MM.1S (cell line): ENCODE data around the gene GPNMB.

ENCODE experiments used
- DNase-seq: peaks from one replicate; pipeline ENCODE4 v3.0.0-alpha.2; 2015
- H2AFZ ChIP-seq: fragments of 300-600 bp; sonication (generic); 2 replicates; pipeline ENCODE4 v1.6.0; 2016; ENCODE audit warnings: antibody characterized with exemption, low read length
- H3F3A ChIP-seq: fragments of 300-600 bp; sonication (generic); 2 replicates; pipeline ENCODE4 v1.6.1; 2016; ENCODE audit warnings: mild to moderate bottlenecking, antibody characterized with exemption, low read length, moderate library complexity, mixed read lengths; ENCODE audit not compliant: insufficient read depth
- H3K27ac ChIP-seq: fragments of 300-600 bp; sonication (generic); 2 replicates; pipeline ENCODE4 v1.5.1; 2016; ENCODE audit warnings: mild to moderate bottlenecking, low read length
- H3K27me3 ChIP-seq: fragments of 300-600 bp; sonication (generic); replicated peaks from 2 replicates; pipeline ENCODE4 v1.6.0; 2016; ENCODE audit warnings: low read length; ENCODE audit not compliant: insufficient read depth
- H3K36me3 ChIP-seq: fragments of 300-600 bp; sonication (generic); replicated peaks from 2 replicates; pipeline ENCODE4 v1.6.1; 2016; ENCODE audit warnings: mild to moderate bottlenecking, low read length, mixed read lengths; ENCODE audit not compliant: insufficient read depth
- H3K4me1 ChIP-seq: fragments of 300-600 bp; sonication (generic); 2 replicates; pipeline ENCODE4 v1.6.1; 2016; ENCODE audit warnings: low read length, mixed read lengths
- H3K4me2 ChIP-seq: fragments of 300-600 bp; sonication (generic); 2 replicates; pipeline ENCODE4 v1.6.0; 2016; ENCODE audit warnings: low read depth, low read length
- H3K4me3 ChIP-seq: fragments of 300-600 bp; sonication (generic); 2 replicates; pipeline ENCODE4 v1.5.1; 2016; ENCODE audit warnings: low read length, mixed read lengths
- H3K79me2 ChIP-seq: fragments of 300-600 bp; sonication (generic); 2 replicates; pipeline ENCODE4 v1.6.1; 2016; ENCODE audit warnings: mixed run types, low read length, mixed read lengths
- H3K9ac ChIP-seq: fragments of 300-600 bp; sonication (generic); 2 replicates; pipeline ENCODE4 v1.6.1; 2016; ENCODE audit warnings: low read length, mixed read lengths
- H3K9me2 ChIP-seq: fragments of 300-600 bp; sonication (generic); replicated peaks from 2 replicates; pipeline ENCODE4 v1.6.1; 2016; ENCODE audit warnings: mild to moderate bottlenecking, low read length, mixed read lengths; ENCODE audit not compliant: insufficient read depth
- H3K9me3 ChIP-seq: fragments of 300-600 bp; sonication (generic); replicated peaks from 2 replicates; pipeline ENCODE4 v1.6.1; 2016; ENCODE audit warnings: mild to moderate bottlenecking, low read length, mixed read lengths; ENCODE audit not compliant: insufficient read depth
- H4K20me1 ChIP-seq: fragments of 300-600 bp; sonication (generic); 2 replicates; pipeline ENCODE4 v1.6.1; 2016; ENCODE audit warnings: mild to moderate bottlenecking, low read length, moderate library complexity, mixed read lengths; ENCODE audit not compliant: insufficient read depth
- EZH2 ChIP-seq: fragments of 300-600 bp; sonication (generic); optimal IDR thresholded peaks from 2 replicates; pipeline ENCODE3; 2017; ENCODE audit warnings: low read depth, mild to moderate bottlenecking, antibody characterized with exemption, low read length, mixed read lengths
- EZH2phosphoT487 ChIP-seq: fragments of 300-600 bp; sonication (generic); IDR thresholded peaks from 2 replicates; pipeline ENCODE4 v1.6.1; 2018; ENCODE audit warnings: antibody characterized with exemption, low read length
- TF ChIP-seq, protein P1 (sequence below): fragments of 300-600 bp; sonication (generic); IDR thresholded peaks from 2 replicates; pipeline ENCODE4 v1.5.1; 2016; ENCODE audit warnings: antibody characterized with exemption, low read length, mixed read lengths

Gene GPNMB

DNA sequence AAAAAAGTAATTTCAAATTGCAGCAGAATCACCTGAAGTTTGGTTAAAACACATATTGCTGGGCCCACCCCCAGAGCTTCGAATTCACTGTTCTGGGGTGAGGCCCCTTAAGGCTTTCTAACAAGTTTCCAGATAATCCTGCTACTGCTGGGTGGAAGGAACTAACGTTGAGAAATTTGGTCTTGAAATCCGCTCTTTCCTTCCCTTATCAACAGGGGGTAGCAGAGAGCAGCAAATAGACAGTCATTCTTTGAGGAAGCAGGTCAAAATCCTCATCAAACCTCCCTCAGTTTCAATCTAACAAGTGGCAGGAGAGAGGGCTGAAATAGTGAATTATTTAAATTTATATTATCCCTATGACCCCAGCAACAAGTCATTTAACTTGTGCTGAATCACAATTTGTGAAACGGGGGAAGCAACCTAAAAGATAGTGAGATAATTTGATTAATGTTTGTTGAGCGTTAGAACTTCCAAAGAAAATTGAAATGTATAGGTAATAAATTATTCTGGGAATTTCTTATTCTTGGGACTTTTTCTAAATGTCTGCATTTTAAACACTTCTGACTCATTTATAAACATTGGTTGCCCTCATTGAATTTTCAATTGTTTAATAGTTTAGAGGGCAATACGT lies 30.9 kb downstream of the GPNMB start:
- Histone ChIP-seq H3K4me2 (no peak overlapping the region), H3K36me3 (no peaks in the 10 kb centered on the region), H3K9ac (no peak overlapping the region), H4K20me1 (no peaks in the 10 kb centered on the region), H3K9me3 (no peaks in the 10 kb centered on the region), H3K4me3 (no peak overlapping the region), H3K9me2 (no peaks in the 10 kb centered on the region), H3K4me1 (peaks cover 10% of the 10 kb centered on the region), H2AFZ (no peak overlapping the region), H3F3A (peaks cover 5% of the 10 kb centered on the region; the same call in 1 of the 2 replicates), H3K27me3 (no peaks in the 10 kb centered on the region), H3K27ac (no peak overlapping the region), H3K79me2 (peaks cover 12% of the 10 kb centered on the region)
- TF ChIP-seq, protein P1, sequence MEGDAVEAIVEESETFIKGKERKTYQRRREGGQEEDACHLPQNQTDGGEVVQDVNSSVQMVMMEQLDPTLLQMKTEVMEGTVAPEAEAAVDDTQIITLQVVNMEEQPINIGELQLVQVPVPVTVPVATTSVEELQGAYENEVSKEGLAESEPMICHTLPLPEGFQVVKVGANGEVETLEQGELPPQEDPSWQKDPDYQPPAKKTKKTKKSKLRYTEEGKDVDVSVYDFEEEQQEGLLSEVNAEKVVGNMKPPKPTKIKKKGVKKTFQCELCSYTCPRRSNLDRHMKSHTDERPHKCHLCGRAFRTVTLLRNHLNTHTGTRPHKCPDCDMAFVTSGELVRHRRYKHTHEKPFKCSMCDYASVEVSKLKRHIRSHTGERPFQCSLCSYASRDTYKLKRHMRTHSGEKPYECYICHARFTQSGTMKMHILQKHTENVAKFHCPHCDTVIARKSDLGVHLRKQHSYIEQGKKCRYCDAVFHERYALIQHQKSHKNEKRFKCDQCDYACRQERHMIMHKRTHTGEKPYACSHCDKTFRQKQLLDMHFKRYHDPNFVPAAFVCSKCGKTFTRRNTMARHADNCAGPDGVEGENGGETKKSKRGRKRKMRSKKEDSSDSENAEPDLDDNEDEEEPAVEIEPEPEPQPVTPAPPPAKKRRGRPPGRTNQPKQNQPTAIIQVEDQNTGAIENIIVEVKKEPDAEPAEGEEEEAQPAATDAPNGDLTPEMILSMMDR, result peak; percentile 80
- no peak for TF ChIP-seq EZH2phosphoT487
- peak; percentile 72 for DNase-seq

- H3K36me3 ChIP-seq, result no peaks in the 10 kb centered on the region
- peaks cover 5% of the 10 kb centered on the region; the same call in 1 of the 2 replicates for H3F3A ChIP-seq
- no peaks in the 10 kb centered on the region for H3K4me1 ChIP-seq
- H2AFZ ChIP-seq, result no peak overlapping the region
- no peaks in the 10 kb centered on the region for H3K79me2 ChIP-seq
- no peaks in the 10 kb centered on the region for H4K20me1 ChIP-seq
- H3K4me2 ChIP-seq, result no peak overlapping the region
- H3K9ac ChIP-seq, result no peak overlapping the region
- no peaks in the 10 kb centered on the region for H3K27me3 ChIP-seq
- DNase-seq, result no peak
- no peak overlapping the region for H3K27ac ChIP-seq
- H3K4me3 ChIP-seq, result no peak overlapping the region
- no peaks in the 10 kb centered on the region for H3K9me3 ChIP-seq
- no peaks in the 10 kb centered on the region for H3K9me2 ChIP-seq
- TF ChIP-seq EZH2 (no peak), EZH2phosphoT487 (no peak)
- TF ChIP-seq, protein P1, result no peak
Observed at GRCh38 chr7:23279819-23280525, 33.4 kb downstream of the GPNMB start.

DNA sequence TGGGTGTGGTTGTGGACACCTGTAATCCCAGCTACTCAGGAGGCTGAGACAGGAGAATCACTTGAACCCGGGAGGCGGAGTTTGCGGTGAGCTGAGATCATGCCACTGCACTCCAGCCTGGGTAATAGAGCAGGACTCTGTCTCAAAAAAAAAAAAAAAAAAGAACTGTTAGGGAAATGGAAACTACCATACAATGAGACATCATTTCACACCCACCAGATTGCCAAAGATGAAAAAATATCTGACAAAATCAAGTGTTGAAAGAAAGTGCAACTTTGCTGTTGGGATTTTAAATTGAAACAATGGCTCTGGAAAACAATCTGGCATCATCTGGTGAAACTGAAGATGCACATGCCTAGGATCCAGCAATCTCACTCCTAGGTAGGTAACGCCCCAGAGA lies 36.5 kb downstream of the GPNMB start:
- H3K27ac ChIP-seq, result no peak overlapping the region
- H2AFZ ChIP-seq, result no peak overlapping the region
- H3K9me2 ChIP-seq, result no peaks in the 10 kb centered on the region
- H3K9ac ChIP-seq, result no peak overlapping the region
- no peak overlapping the region for H3K4me2 ChIP-seq
- no peak overlapping the region for H3K4me3 ChIP-seq
- no peaks in the 10 kb centered on the region for H4K20me1 ChIP-seq
- DNase-seq, result no peak
- TF ChIP-seq EZH2phosphoT487 (no peak), EZH2 (no peak)
- TF ChIP-seq, protein P1, result no peak
- no peaks in the 10 kb centered on the region for H3K4me1 ChIP-seq
- H3K9me3 ChIP-seq, result no peaks in the 10 kb centered on the region
- H3K36me3 ChIP-seq, result no peaks in the 10 kb centered on the region
- H3F3A ChIP-seq, result no peaks in the 10 kb centered on the region
- no peaks in the 10 kb centered on the region for H3K79me2 ChIP-seq
- no peaks in the 10 kb centered on the region for H3K27me3 ChIP-seq
